Endothelial cell of umbilical vein (primary cell): ENCODE measurements around the gene PPIL1. TPM values are rescaled to one million over a fixed set of nuclear protein-coding genes. Genes with fewer than 3 reads are reported as not detected.

Experiments used
- BruUV-seq: library from RNA; stranded (reverse); fragments of 400-500 nt; replicated peaks from 2 replicates; lab custom pipeline; 2021; lab: Mats Ljungman, UMichigan
- CTCF ChIA-PET: fragments of 300-600, 350-600 bp; sonication (Branson Sonifier 250); formaldehyde crosslinking; loops from one replicate; lab custom pipeline; 2021; ENCODE audit warnings: antibody characterized with exemption, inconsistent platforms; lab: Charles Lee
- POLR2A ChIA-PET: fragments of 300-600, 350-600 bp; sonication (Branson Sonifier 250); formaldehyde crosslinking; loops from one replicate; lab custom pipeline; 2021; ENCODE audit warnings: antibody characterized with exemption, inconsistent platforms; lab: Charles Lee
- DNase-seq: peaks from one replicate; pipeline ENCODE4 v3.0.0-alpha.2; 2011; ENCODE audit warnings: low read depth, low spot score
- FAIRE-seq: peaks from 2 replicates; lab custom pipeline; 2011; peaks lifted over from hg19 to GRCh38; lab: Jason Lieb, UNC
- H2AFZ ChIP-seq: 2 replicates; pipeline ENCODE4 v1.6.0; 2012; ENCODE audit warnings: low read depth, low read length, control low read depth, inconsistent platforms
- H3K27ac ChIP-seq: 2 replicates; pipeline ENCODE4 v1.5.1; 2011; ENCODE audit warnings: low read depth, mild to moderate bottlenecking, control low read depth, low read length, moderate library complexity; ENCODE audit not compliant: insufficient read depth
- H3K27me3 ChIP-seq, 2 experiments: 2 replicates each; pipeline versions ENCODE4 v1.6.0 to v1.6.1; 2011; ENCODE audit warnings: low read length in 2 of 2, mixed read lengths in 1 of 2; ENCODE audit not compliant: control insufficient read depth in 2 of 2, insufficient read depth in 2 of 2
- H3K36me3 ChIP-seq, 2 experiments: 2 replicates in 1 of 2; 3 replicates in 1 of 2; pipeline ENCODE4 v1.5.1; 2011; ENCODE audit warnings: low read length in 2 of 2, mild to moderate bottlenecking in 1 of 2, moderate library complexity in 1 of 2; ENCODE audit not compliant: control insufficient read depth in 2 of 2, insufficient read depth in 2 of 2; ENCODE audit errors: extremely low read depth in 1 of 2
- H3K4me1 ChIP-seq: 3 replicates; pipeline ENCODE4 v1.5.1; 2011; ENCODE audit warnings: mild to moderate bottlenecking, low read length; ENCODE audit not compliant: control insufficient read depth, insufficient read depth; ENCODE audit errors: extremely low read depth
- H3K4me2 ChIP-seq: 2 replicates; pipeline ENCODE4 v1.6.1; 2011; ENCODE audit warnings: low read length, control low read depth, mixed read lengths; ENCODE audit not compliant: insufficient read depth
- H3K4me3 ChIP-seq, 3 experiments: fragments of 200-600 bp in 1 of 3; sonication (generic), shearing (Covaris generic) in 1 of 3; replicated peaks in 1 of 3; 2 replicates each; pipeline ENCODE4 v1.5.1; 2011 to 2016; ENCODE audit warnings: control low read depth in 3 of 3, low read length in 3 of 3, mild to moderate bottlenecking in 2 of 3, inconsistent platforms in 1 of 3, low read depth in 1 of 3, moderate library complexity in 1 of 3; ENCODE audit not compliant: insufficient read depth in 1 of 3
- H3K79me2 ChIP-seq: 2 replicates; pipeline ENCODE4 v1.6.0; 2012; ENCODE audit warnings: low read length, inconsistent platforms; ENCODE audit not compliant: control insufficient read depth, insufficient read depth
- H3K9ac ChIP-seq: replicated peaks from 2 replicates; pipeline ENCODE3; 2011; ENCODE audit warnings: low read length, control low read depth; ENCODE audit not compliant: insufficient read depth; ENCODE audit errors: extremely low read depth
- H3K9me1 ChIP-seq: replicated peaks from 3 replicates; pipeline ENCODE4 v1.6.0; 2011; ENCODE audit warnings: mild to moderate bottlenecking, low read length; ENCODE audit not compliant: control insufficient read depth, insufficient read depth; ENCODE audit errors: extremely low read depth
- H3K9me3 ChIP-seq: replicated peaks from 2 replicates; pipeline ENCODE4 v1.5.1; 2012; ENCODE audit warnings: low read length, inconsistent platforms; ENCODE audit not compliant: control insufficient read depth, insufficient read depth
- H4K20me1 ChIP-seq: replicated peaks from 2 replicates; pipeline ENCODE3; 2011; ENCODE audit warnings: mild to moderate bottlenecking, low read length; ENCODE audit not compliant: control insufficient read depth, insufficient read depth; ENCODE audit errors: extremely low read depth
- EZH2 ChIP-seq: IDR thresholded peaks from 2 replicates; pipeline ENCODE4 v1.6.1; 2012; ENCODE audit warnings: borderline replicate concordance, low read depth, mild to moderate bottlenecking, moderate library complexity, low read length, inconsistent platforms; ENCODE audit not compliant: severe bottlenecking
- FOS ChIP-seq: IDR thresholded peaks from 2 replicates; pipeline ENCODE4 v1.6.1; 2011; ENCODE audit warnings: mild to moderate bottlenecking, low read length, moderate library complexity, borderline replicate concordance; ENCODE audit not compliant: insufficient read depth
- GATA2 ChIP-seq: IDR thresholded peaks from 2 replicates; pipeline ENCODE4 v1.7.0; 2011; ENCODE audit warnings: low read depth, mild to moderate bottlenecking, moderate library complexity, mixed read lengths, low read length; ENCODE audit not compliant: insufficient read length, insufficient read depth
- JUN ChIP-seq: IDR thresholded peaks from 2 replicates; pipeline ENCODE4 v1.6.1; 2011; ENCODE audit warnings: borderline replicate concordance, low read depth; ENCODE audit not compliant: insufficient read length, insufficient read depth
- MAX ChIP-seq: IDR thresholded peaks from 2 replicates; pipeline ENCODE4 v1.6.1; 2011; ENCODE audit not compliant: insufficient read depth, insufficient read length
- MYC ChIP-seq: IDR thresholded peaks from one replicate; pipeline ENCODE4 v1.6.1; 2011; ENCODE audit warnings: mild to moderate bottlenecking, low read depth, low read length
- POLR2A ChIP-seq: IDR thresholded peaks from 2 replicates; pipeline ENCODE4 v1.6.1; 2012; ENCODE audit warnings: low read depth, mild to moderate bottlenecking, control low read depth, low read length
- POLR2AphosphoS5 ChIP-seq: IDR thresholded peaks from 2 replicates; pipeline ENCODE4 v1.6.1; 2012; ENCODE audit warnings: low read depth, mild to moderate bottlenecking, control low read depth, low read length, moderate library complexity; ENCODE audit not compliant: insufficient read depth
- dilution Hi-C: fragments of 300-500 bp; cut with MboI; formaldehyde crosslinking; loops from one replicate; pipeline ENCODE4 v1.15.0; 2019; ENCODE audit warnings: low sequenced_read_pairs; ENCODE audit not compliant: extremely low pct_ligation_motif_present
- intact Hi-C: fragments of 100-400 bp; cut with micrococcal nuclease; formaldehyde crosslinking; loops from one replicate; pipeline ENCODE4 v1.10.0; 2022
- polyA plus RNA-seq, 4 experiments: library from polyadenylated mRNA; depleted of rRNA in 3 of 4; stranded (reverse) in 3 of 4; unstranded in 1 of 4; fragments of >200 nt; gene quantifications; 2 replicates each; pipeline versions ENCODE4 v1.2.1 to v1.2.3, GENCODE V29; 2011 to 2012; ENCODE audit warnings: missing spikeins in 1 of 4
- total RNA-seq: library from RNA; stranded (reverse); gene quantifications from 2 replicates; pipeline ENCODE4 v1.2.3, GENCODE V29; 2021
- TF ChIP-seq, protein P1 (sequence below), 2 donors: IDR thresholded peaks; 1 replicate in 1 of 2; 2 replicates in 1 of 2; pipeline ENCODE4 v1.5.1; 2011; ENCODE audit warnings: low read length in 2 of 2, mild to moderate bottlenecking in 2 of 2, moderate library complexity in 2 of 2, control low read depth in 1 of 2, inconsistent platforms in 1 of 2, low read depth in 1 of 2; ENCODE audit not compliant: insufficient read depth in 1 of 2; ENCODE audit errors: extremely low read depth in 1 of 2

Gene PPIL1
- total and polyA plus RNA-seq, 2 donors (not counting 3 experiments of a cell fraction or from before 2014, with no cell fraction given): 28.6 to 35.6 TPM

GRCh38 chr6:36884610-36885009, 10.0 kb upstream of the PPIL1 start:
- no peak overlapping the region for H3K9ac ChIP-seq
- H4K20me1 ChIP-seq: no peaks in the 10 kb centered on the region
- H3K27ac ChIP-seq: no peak overlapping the region
- FAIRE-seq: no peak
- intact Hi-C loops: loop anchor here (1.0 kb wide), 5 partner anchors 9 to 326 kb away; no protein-coding TSS in a partner anchor
- H3K9me1 ChIP-seq: no peaks in the 10 kb centered on the region
- peaks cover 12% of the 10 kb centered on the region for H3K4me1 ChIP-seq
- no peaks in the 10 kb centered on the region for H3K36me3 ChIP-seq
- BruUV-seq: no TSS peak
- CTCF ChIA-PET: interaction anchor here (0.8 to 2.9 kb wide), 10 partner anchors 10 to 141 kb away, joined by 3 to 59 read pairs (median 10); partner anchors contain the start of gene PPIL1
- no peak for DNase-seq
- dilution Hi-C loops: no loop called here
- no peak for TF ChIP-seq FOS
- TF ChIP-seq, protein P1, sequence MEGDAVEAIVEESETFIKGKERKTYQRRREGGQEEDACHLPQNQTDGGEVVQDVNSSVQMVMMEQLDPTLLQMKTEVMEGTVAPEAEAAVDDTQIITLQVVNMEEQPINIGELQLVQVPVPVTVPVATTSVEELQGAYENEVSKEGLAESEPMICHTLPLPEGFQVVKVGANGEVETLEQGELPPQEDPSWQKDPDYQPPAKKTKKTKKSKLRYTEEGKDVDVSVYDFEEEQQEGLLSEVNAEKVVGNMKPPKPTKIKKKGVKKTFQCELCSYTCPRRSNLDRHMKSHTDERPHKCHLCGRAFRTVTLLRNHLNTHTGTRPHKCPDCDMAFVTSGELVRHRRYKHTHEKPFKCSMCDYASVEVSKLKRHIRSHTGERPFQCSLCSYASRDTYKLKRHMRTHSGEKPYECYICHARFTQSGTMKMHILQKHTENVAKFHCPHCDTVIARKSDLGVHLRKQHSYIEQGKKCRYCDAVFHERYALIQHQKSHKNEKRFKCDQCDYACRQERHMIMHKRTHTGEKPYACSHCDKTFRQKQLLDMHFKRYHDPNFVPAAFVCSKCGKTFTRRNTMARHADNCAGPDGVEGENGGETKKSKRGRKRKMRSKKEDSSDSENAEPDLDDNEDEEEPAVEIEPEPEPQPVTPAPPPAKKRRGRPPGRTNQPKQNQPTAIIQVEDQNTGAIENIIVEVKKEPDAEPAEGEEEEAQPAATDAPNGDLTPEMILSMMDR (IDR thresholded peaks at IDR 0.05; ENCODE audit: extremely low read depth in 1 of 2, insufficient read depth in 1 of 2, low read depth in 1 of 2, low read length in 2 of 2): no peak
- TF ChIP-seq GATA2: no peak
- TF ChIP-seq JUN: no peak
- POLR2A ChIA-PET: no interaction called here
- H3K4me3 ChIP-seq: no peak overlapping the region
- no peak overlapping the region for H2AFZ ChIP-seq
- H3K9me3 ChIP-seq: no peaks in the 10 kb centered on the region
- peaks cover 2% of the 10 kb centered on the region for H3K79me2 ChIP-seq
- H3K4me2 ChIP-seq: no peak overlapping the region
- no peaks in the 10 kb centered on the region for H3K27me3 ChIP-seq

- Histone ChIP-seq H3K27ac (no peak overlapping the region), H3K4me1 (peaks cover 12% of the 10 kb centered on the region), H3K9me3 (no peaks in the 10 kb centered on the region), H4K20me1 (no peaks in the 10 kb centered on the region), H3K9ac (peak overlapping the region; percentile 92), H3K79me2 (peaks cover 17% of the 10 kb centered on the region), H3K4me3 (peak overlapping the region; percentile 63 to 95 (median 67)), H3K4me2 (peak overlapping the region; percentile 75), H2AFZ (peak overlapping the region; percentile 56), H3K9me1 (no peaks in the 10 kb centered on the region), H3K36me3 (peaks cover 0 to 2% of the 10 kb centered on the region in 2 experiments), H3K27me3 (no peaks in the 10 kb centered on the region)
- TF ChIP-seq FOS: no peak
- no peak for TF ChIP-seq MYC
- TF ChIP-seq MAX: no peak
- no peak for TF ChIP-seq EZH2
- TF ChIP-seq JUN: no peak
- TF ChIP-seq POLR2A: no peak
- TF ChIP-seq POLR2AphosphoS5: no peak
- TF ChIP-seq, protein P1 (IDR thresholded peaks at IDR 0.05; ENCODE audit: extremely low read depth in 1 of 2, insufficient read depth in 1 of 2, low read depth in 1 of 2, low read length in 2 of 2): no peak
- no peak for TF ChIP-seq GATA2
- FAIRE-seq: no peak
- DNase-seq: no peak
- intact Hi-C loops: loop anchor here (1.0 kb wide), 1 partner anchor 10 kb away; the partner anchor contains the start of gene C6orf89
- dilution Hi-C loops: no loop called here
- ChIA-PET CTCF (interaction anchor here (0.8 to 5.7 kb wide), 13 partner anchors 8 to 143 kb away, joined by 3 to 41 read pairs (median 6); partner anchors contain the start of gene C6orf89), POLR2A (interaction anchor here (0.6 to 1.4 kb wide), 4 partner anchors 77 to 197 kb away, joined by 3 to 5 read pairs (median 4); partner anchors contain the start of genes CDKN1A and MTCH1)
- BruUV-seq: no TSS peak
These were observed 639 bp upstream of the PPIL1 start for GRCh38 chr6:36875250-36875633.
